Nephron progenitor cell (in vitro differentiated cells): ENCODE results near the gene POLR1A.

ENCODE experiments used
- DNase-seq: peaks from one replicate; pipeline ENCODE4 v3.0.0; 2021
- H3K27ac Mint-ChIP-seq: 2 replicates; pipeline ENCODE4 v1.8.0; 2021; ENCODE audit warnings: mild to moderate bottlenecking, moderate library complexity, mixed read lengths
- H3K27me3 Mint-ChIP-seq: 2 replicates; pipeline ENCODE4 v1.8.0; 2021; ENCODE audit warnings: mild to moderate bottlenecking, low read depth, mixed read lengths; ENCODE audit not compliant: poor library complexity
- H3K36me3 Mint-ChIP-seq: 2 replicates; pipeline ENCODE4 v1.8.0; 2021; ENCODE audit warnings: low read depth, mixed read lengths
- H3K4me1 Mint-ChIP-seq: 2 replicates; pipeline ENCODE4 v1.8.0; 2021; ENCODE audit warnings: mixed read lengths
- H3K4me3 Mint-ChIP-seq: 2 replicates; pipeline ENCODE4 v1.8.0; 2021; ENCODE audit warnings: mild to moderate bottlenecking, moderate library complexity, mixed read lengths
- H3K9me3 Mint-ChIP-seq: 2 replicates; pipeline ENCODE4 v1.8.0; 2021; ENCODE audit warnings: mild to moderate bottlenecking, moderate library complexity, mixed read lengths
- CTCF ChIP-seq: fragments of 200-600 bp; sonication (generic); IDR thresholded peaks from 2 replicates; pipeline ENCODE4 v1.5.0; 2021; ENCODE audit warnings: antibody characterized with exemption

The POLR1A gene

GRCh38 chr2:86107031-86107430 lies 1.3 kb upstream of the POLR1A start:
- Mint-ChIP-seq H3K4me1 (peaks cover 39% of the 10 kb centered on the region), H3K27me3 (peaks cover 2% of the 10 kb centered on the region), H3K36me3 (peaks cover 52% of the 10 kb centered on the region), H3K9me3 (no peaks in the 10 kb centered on the region), H3K27ac (no peak overlapping the region), H3K4me3 (peak overlapping the region; percentile 99)
- TF ChIP-seq CTCF, result no peak
- no peak for DNase-seq

GRCh38 chr2:86105969-86106945 lies 571 bp upstream of the POLR1A start, which contains the start of gene PTCD3:
PTCD3 (plus strand) TSS chr2:86106235; CDS start chr2:86106248, 13 bp downstream.
- Mint-ChIP-seq H3K27me3 (peaks cover 2% of the 10 kb centered on the region), H3K4me1 (peaks cover 39% of the 10 kb centered on the region), H3K36me3 (peaks cover 56% of the 10 kb centered on the region), H3K4me3 (peak within 1 kb of the TSS; percentile 99), H3K9me3 (no peaks in the 10 kb centered on the region), H3K27ac (peak within 1 kb of the TSS; percentile 100)
- TF ChIP-seq CTCF, result no peak
- DNase-seq, result peak; percentile 92

- H3K27ac Mint-ChIP-seq, result no peak overlapping the region
- no peak overlapping the region for H3K4me3 Mint-ChIP-seq
- peaks cover 30% of the 10 kb centered on the region for H3K4me1 Mint-ChIP-seq
- DNase-seq, result no peak
- peaks cover 42% of the 10 kb centered on the region for H3K36me3 Mint-ChIP-seq
- peaks cover 2% of the 10 kb centered on the region for H3K27me3 Mint-ChIP-seq
- no peaks in the 10 kb centered on the region for H3K9me3 Mint-ChIP-seq
- no peak for TF ChIP-seq CTCF
These were observed 3.5 kb downstream of the POLR1A start for GRCh38 chr2:86102157-86102556.

GRCh38 chr2:86097913-86098312 lies 7.8 kb downstream of the POLR1A start:
- Mint-ChIP-seq H3K4me1 (peaks cover 3% of the 10 kb centered on the region), H3K27ac (no peak overlapping the region), H3K27me3 (no peaks in the 10 kb centered on the region), H3K4me3 (no peak overlapping the region), H3K36me3 (peaks cover 62% of the 10 kb centered on the region), H3K9me3 (peaks cover 7% of the 10 kb centered on the region)
- no peak for TF ChIP-seq CTCF
- DNase-seq, result no peak

GRCh38 chr2:86097114-86097896 lies 8.4 kb downstream of the POLR1A start:
- no peak for TF ChIP-seq CTCF

More at GRCh38 chr2:86097114-86097896, 8.4 kb downstream of the POLR1A start:
- Mint-ChIP-seq H3K27me3 (no peaks in the 10 kb centered on the region), H3K36me3 (peaks cover 56% of the 10 kb centered on the region), H3K9me3 (peaks cover 7% of the 10 kb centered on the region), H3K27ac (no peak overlapping the region), H3K4me3 (no peak overlapping the region), H3K4me1 (no peaks in the 10 kb centered on the region)
- DNase-seq, result no peak
